HG02763 (cell line): Measurements from ENCODE around the gene ETNK1.

ENCODE experiments used
- ATAC-seq: cut with Tn5 transposase; IDR thresholded peaks from one replicate; pipeline ENCODE4 v1.9.1; 2021; ENCODE audit warnings: mild to moderate bottlenecking, moderate library complexity; ENCODE audit not compliant: unreplicated experiment

Gene ETNK1

DNA sequence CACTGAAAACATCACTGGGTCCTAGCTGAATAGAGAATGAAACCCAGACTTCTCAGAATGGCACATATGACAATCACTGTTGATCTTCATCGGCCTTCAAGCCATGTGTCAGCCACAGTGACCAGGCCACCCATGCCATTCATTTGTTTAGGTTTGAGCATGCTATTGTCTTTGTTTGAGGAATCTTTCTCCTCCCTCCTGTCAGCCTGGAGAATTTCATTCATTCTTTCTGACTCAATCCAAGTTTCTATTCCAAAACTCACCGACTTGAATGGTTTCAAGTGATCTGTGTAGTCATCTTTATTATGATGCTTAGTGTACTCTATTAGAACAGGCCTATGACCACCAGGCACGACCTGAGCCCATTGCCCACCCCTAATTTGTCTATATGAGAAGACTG, 106.3 kb downstream of the ETNK1 start:
- no peak for ATAC-seq

GRCh38 chr12:22733756-22734155, 108.8 kb downstream of the ETNK1 start:
- ATAC-seq = no peak

- ATAC-seq = no peak
Observed at GRCh38 chr12:22738945-22739344, 114.0 kb downstream of the ETNK1 start.
